NCI-H2029 (cell line): ENCODE measurements around the gene SETBP1.

ENCODE experiments used
- DNase-seq: peaks from one replicate; lab custom pipeline; 2025; lab: John Stamatoyannopoulos, UW

SETBP1 gene

GRCh38 chr18:45071956-45072355, 391.3 kb downstream of the SETBP1 start:
- no peak for DNase-seq

GRCh38 chr18:45073556-45073955, 392.9 kb downstream of the SETBP1 start:
- no peak for DNase-seq

- no peak for DNase-seq
Observed at GRCh38 chr18:45081566-45082181, 401.0 kb downstream of the SETBP1 start.

DNA sequence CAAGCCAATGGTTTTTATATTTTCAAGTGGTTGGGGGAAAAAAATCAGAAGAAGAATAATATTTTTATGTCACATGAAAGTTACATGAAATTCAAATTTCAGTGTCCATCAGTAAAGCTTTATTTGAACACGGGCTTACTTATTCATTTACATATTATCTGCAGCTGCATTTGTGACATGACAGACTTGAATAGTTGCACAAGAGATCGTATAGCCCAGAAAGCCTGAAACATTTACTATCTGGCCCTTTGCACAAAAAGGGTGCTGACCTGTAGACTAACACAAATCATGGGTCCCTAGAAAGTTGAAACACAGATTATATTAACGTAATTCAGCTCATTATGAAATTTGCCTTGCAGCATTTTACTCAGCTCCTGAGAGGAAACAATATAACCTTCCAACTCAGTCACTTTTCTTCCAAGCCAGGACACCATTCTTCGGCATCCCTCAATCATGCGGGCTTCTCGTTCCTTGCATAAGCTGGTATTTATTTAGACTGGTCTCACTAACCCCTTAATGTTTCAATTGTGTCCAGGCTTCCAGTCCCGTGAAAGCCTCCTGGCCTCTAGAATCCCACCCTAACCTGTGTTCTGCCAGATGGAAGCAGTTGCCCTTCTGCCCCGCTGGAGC, 402.7 kb downstream of the SETBP1 start:
- DNase-seq: no peak

DNA sequence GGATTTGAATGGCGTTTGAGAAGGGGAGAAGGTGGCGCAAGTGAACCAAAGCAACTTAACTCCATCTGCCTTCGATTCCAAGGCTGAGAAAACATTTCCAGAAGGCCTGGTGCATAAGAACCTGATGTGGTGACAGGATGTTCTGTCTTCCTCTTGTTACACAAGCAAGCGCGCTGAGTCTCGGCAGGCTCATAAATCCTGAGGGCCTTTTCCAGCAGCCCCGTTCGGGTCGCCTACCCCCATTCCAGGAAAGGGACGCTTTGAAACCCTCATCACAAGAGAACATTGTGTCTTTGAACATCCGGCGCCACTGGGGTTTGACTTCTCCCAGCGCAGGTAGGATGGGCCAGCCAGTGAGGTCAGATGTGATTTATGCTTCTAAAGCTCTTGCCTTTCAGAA, 403.5 kb downstream of the SETBP1 start:
- no peak for DNase-seq

- no peak for DNase-seq
Observed at GRCh38 chr18:45085916-45086624, 405.4 kb downstream of the SETBP1 start.

GRCh38 chr18:45086777-45087176, 406.1 kb downstream of the SETBP1 start:
- DNase-seq: no peak

DNA sequence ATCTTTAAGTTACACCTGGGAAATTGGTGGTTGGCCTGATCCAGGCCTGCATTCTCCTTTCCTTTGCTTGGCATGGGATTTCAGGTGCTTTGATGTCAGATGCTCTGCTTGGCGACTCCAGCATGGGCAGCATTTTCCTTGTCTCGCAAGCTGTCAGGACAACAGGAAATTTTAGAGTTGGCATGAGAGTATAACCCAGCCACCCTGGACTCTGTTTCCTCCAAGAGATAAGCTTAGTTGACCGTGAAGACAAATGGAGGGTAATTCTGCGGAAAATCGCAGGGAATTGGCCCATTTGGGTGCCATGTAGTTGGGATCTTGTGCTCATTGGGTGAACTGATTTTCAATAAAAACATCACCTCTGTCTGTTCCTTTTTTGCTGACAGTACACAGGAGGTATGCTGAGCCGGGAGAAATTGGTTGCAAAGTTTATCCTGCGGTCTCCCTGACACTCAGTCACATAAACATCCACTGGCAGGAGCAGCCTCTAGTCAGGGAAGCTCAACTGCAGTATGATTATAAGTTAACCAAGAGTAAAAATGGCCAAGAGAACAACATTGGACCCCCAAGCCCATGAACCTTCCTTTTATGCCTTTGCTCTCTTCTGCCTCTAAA, 409.9 kb downstream of the SETBP1 start:
- DNase-seq: no peak

- no peak for DNase-seq
Observed at GRCh38 chr18:45100321-45101105, 419.8 kb downstream of the SETBP1 start.

- DNase-seq: no peak
Observed at GRCh38 chr18:45102126-45102525, 421.4 kb downstream of the SETBP1 start.

DNA sequence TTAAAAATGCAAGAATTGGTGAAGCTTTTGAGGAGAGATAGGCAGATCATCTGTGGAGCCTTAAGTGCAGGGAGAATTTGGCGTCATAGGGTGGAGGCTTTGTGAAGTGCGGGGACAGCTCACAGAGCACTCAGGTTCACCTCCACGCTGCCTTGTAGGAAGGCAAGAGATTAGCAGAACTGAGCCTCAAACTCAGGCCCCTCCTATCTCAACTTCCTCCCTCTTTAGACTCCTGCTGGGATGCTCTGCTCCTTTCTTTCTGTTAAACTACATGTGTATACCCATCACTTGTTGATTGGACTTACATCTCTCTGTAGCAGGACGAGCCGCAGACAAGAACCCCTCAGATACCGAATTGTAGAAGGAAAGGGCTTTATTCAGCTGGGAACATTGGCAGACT, 422.2 kb downstream of the SETBP1 start:
- no peak for DNase-seq

DNA sequence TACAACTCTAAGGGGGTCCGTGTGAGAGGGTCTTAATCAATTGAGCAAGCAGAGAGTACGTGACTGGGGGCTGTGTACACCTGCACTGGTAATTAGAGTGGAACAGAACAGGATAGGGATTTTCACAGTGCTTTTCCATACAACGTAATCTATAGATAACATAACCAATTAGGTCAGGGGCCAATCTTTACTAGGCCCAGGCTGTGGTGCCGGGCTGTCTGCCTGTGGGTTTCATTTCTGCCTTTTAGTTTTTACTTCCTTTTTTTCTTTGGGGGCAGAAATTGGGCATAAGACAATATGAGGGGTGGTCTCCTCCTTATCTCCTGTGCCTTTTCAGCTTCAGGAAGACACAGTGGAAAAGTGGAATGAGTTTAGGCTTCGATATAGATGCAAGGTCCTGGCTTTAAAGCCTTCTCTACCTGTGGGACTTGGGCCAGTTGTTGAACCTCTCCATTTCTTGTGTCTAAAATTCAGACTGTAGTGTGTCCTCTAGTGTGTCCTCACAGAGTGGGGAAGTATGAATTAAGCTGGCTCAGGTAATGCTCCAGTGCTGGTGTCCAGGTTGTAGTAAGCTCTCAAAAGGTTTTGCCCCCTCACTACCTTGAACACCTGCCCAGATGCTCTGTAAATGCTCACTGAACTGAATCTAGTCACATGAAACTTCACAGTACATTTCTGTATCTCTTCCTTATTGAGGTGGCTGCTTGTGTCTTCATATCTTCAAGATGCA, 422.8 kb downstream of the SETBP1 start:
- no peak for DNase-seq

- DNase-seq: no peak
Observed at GRCh38 chr18:45104049-45104395, 423.3 kb downstream of the SETBP1 start.

- DNase-seq: peak; percentile 36
Observed at GRCh38 chr18:45106331-45106774, 425.7 kb downstream of the SETBP1 start.

DNA sequence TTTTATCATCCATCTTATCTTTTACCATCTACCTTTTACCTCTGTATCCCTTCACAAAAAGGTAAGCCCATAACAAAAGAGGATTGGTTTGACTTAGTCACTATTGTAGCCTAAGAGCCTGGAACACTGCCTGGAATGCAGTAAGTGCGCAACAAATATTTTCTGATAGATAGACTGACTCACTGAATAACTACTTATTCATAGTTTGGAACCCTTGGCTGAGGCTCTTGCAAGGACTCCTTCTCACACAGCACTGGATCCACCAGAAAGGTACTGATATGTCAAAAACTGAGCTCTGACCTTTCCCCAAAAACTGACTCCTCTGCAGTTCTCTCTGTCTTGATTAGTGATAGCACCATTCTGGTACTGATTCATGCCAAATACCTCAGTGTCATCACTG, 426.7 kb downstream of the SETBP1 start:
- DNase-seq: no peak

- DNase-seq: no peak
Observed at GRCh38 chr18:45108754-45109153, 428.1 kb downstream of the SETBP1 start.

- no peak for DNase-seq
Observed at GRCh38 chr18:45109271-45109670, 428.6 kb downstream of the SETBP1 start.

- DNase-seq: no peak
Observed at GRCh38 chr18:45109706-45110105, 429.0 kb downstream of the SETBP1 start.

DNA sequence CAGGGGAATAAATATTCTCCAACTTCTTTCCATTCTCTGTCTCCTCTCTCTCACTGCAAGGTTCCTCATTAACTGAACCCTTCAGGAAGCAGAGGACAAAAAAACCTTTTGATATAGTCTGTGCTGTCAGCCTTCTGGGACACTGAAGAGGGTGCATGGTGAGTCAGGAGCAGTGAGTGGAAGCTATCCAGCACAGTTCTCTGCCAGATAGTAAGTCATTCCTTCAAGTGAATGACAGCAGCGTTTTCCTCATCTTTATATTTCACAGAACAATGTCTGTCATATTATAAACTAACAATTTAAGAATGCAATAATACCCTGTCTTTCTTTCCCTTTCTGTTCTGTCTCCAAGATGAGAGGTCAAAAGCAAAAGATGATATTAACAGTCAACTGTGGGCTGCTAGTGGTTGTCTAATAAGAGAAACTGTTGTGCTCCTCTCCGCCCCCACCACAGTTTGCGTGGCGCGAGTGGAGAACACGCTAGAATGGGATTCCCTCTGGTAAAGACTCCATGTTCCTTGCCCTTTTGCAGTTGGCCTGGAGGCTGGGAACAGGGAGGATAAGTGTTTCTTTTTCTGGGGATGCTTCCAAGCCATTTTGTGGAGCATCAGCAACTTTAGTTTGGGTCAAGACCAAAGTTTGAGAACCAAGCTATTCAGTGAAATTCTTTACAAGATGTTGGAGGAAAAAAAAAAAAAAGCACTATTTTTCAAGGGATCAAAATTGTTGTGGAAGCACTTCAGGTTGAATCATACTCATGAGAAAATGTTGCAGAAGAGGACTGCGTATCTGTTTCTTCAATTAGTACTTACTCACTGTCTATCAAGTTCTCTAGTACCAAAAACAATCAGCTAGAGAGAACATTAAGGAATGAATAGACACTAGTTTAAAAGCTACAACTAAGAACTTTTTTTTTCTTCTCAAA, 430.2 kb downstream of the SETBP1 start:
- no peak for DNase-seq

DNA sequence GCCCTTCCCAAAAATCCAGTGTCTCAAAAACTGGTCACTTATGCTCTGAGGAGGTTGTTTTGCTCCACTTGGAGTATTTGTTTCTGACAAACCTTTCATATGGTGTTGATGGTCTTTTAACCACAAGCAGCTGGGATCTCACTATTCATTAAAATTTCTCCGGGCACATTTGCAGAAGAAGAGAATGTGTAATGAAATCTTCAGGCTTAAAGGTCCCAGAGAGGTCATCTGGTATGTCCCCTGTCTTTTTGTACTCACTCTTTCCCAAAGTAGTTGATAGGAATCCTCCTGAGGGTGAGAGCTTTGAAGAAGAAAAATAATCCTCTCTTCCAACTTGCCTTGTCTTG, 430.8 kb downstream of the SETBP1 start:
- no peak for DNase-seq

GRCh38 chr18:45112682-45113081, 432.0 kb downstream of the SETBP1 start:
- no peak for DNase-seq
